GM19023 (cell line): ENCODE results near the gene PRKG1.

Source experiments
- ATAC-seq: cut with Tn5 transposase; IDR thresholded peaks from one replicate; pipeline ENCODE4 v1.9.1; 2021; ENCODE audit warnings: mild to moderate bottlenecking, moderate library complexity; ENCODE audit not compliant: unreplicated experiment

Gene PRKG1

GRCh38 chr10:51900180-51900579, 825.9 kb downstream of the PRKG1 start:
- no peak for ATAC-seq

- no peak for ATAC-seq
These were observed 829.4 kb downstream of the PRKG1 start for GRCh38 chr10:51903675-51904074.

- no peak for ATAC-seq
These were observed 830.7 kb downstream of the PRKG1 start for GRCh38 chr10:51905032-51905431.

GRCh38 chr10:51907361-51907760, 833.1 kb downstream of the PRKG1 start:
- ATAC-seq = no peak

GRCh38 chr10:51910189-51910588, 835.9 kb downstream of the PRKG1 start:
- ATAC-seq = no peak

- no peak for ATAC-seq
These were observed 836.3 kb downstream of the PRKG1 start for GRCh38 chr10:51910596-51910995.

GRCh38 chr10:51911723-51912122, 837.4 kb downstream of the PRKG1 start:
- ATAC-seq = no peak

- no peak for ATAC-seq
These were observed 840.8 kb downstream of the PRKG1 start for GRCh38 chr10:51915031-51915542.

- ATAC-seq = no peak
These were observed 844.2 kb downstream of the PRKG1 start for GRCh38 chr10:51918440-51918839.

- no peak for ATAC-seq
These were observed 844.6 kb downstream of the PRKG1 start for GRCh38 chr10:51918884-51919325.

- no peak for ATAC-seq
These were observed 846.4 kb downstream of the PRKG1 start for GRCh38 chr10:51920672-51921071.

GRCh38 chr10:51924359-51924758, 850.1 kb downstream of the PRKG1 start:
- ATAC-seq = no peak

- no peak for ATAC-seq
These were observed 852.0 kb downstream of the PRKG1 start for GRCh38 chr10:51926337-51926736.

- no peak for ATAC-seq
These were observed 853.9 kb downstream of the PRKG1 start for GRCh38 chr10:51928162-51928561.

- ATAC-seq = no peak
These were observed 858.2 kb downstream of the PRKG1 start for GRCh38 chr10:51932530-51932929.

- no peak for ATAC-seq
These were observed 860.1 kb downstream of the PRKG1 start for GRCh38 chr10:51934373-51934772.

- no peak for ATAC-seq
These were observed 861.1 kb downstream of the PRKG1 start for GRCh38 chr10:51935341-51935740.

GRCh38 chr10:51937308-51938140, 863.2 kb downstream of the PRKG1 start:
- no peak for ATAC-seq

GRCh38 chr10:51950371-51950995, 876.2 kb downstream of the PRKG1 start:
- no peak for ATAC-seq

- ATAC-seq = no peak
These were observed 876.8 kb downstream of the PRKG1 start for GRCh38 chr10:51950996-51951555.

- no peak for ATAC-seq
These were observed 877.3 kb downstream of the PRKG1 start for GRCh38 chr10:51951601-51952000.

GRCh38 chr10:51952056-51952455, 877.8 kb downstream of the PRKG1 start:
- ATAC-seq = no peak
